GM12878 (cell line): Measurements from ENCODE around the gene PPP4C.

ENCODE experiments used
- CTCF ChIP-seq, 3 experiments: IDR thresholded peaks in 2 of 3; conservative IDR thresholded peaks in 1 of 3; 2 replicates each; pipeline ENCODE4 v1.5.1; 2011; ENCODE audit warnings: low read depth in 3 of 3, low read length in 3 of 3, mild to moderate bottlenecking in 3 of 3, control low read depth in 2 of 3, moderate library complexity in 2 of 3, inconsistent platforms in 1 of 3, mixed read lengths in 1 of 3; ENCODE audit not compliant: control insufficient read depth in 2 of 3, insufficient read depth in 1 of 3; ENCODE audit errors: extremely low read depth in 1 of 3
- EZH2 ChIP-seq: IDR thresholded peaks from 2 replicates; pipeline ENCODE4 v1.6.1; 2012; ENCODE audit warnings: low read depth, mild to moderate bottlenecking, control low read depth, inconsistent platforms, low read length, borderline replicate concordance; ENCODE audit not compliant: control insufficient read depth
- HDAC6 ChIP-seq: fragments of 200-600 bp; sonication (generic); IDR thresholded peaks from one replicate; pipeline ENCODE4 v1.8.0; 2017; ENCODE audit warnings: antibody characterized with exemption; ENCODE audit not compliant: unreplicated experiment
- NFYB ChIP-seq: IDR thresholded peaks from 2 replicates; pipeline ENCODE4 v1.6.1; 2011; ENCODE audit warnings: low read depth, mild to moderate bottlenecking, low read length, improper control_type of control experiment, moderate library complexity; ENCODE audit not compliant: insufficient read depth
- RELB ChIP-seq: fragments of 450-650 bp; IDR thresholded peaks from 2 replicates; pipeline ENCODE4 v1.6.1; 2017; ENCODE audit warnings: low read depth, mild to moderate bottlenecking, moderate library complexity
- SKIL ChIP-seq: fragments of 450-650 bp; IDR thresholded peaks from 2 replicates; pipeline ENCODE4 v1.6.1; 2017; ENCODE audit warnings: mild to moderate bottlenecking, low read depth, inconsistent platforms; ENCODE audit not compliant: poor library complexity, severe bottlenecking
- SMAD1 ChIP-seq: fragments of 450-650 bp; IDR thresholded peaks from 2 replicates; pipeline ENCODE4 v1.6.1; 2018; ENCODE audit warnings: mild to moderate bottlenecking, low read depth; ENCODE audit not compliant: partially characterized antibody
- SMC3 ChIP-seq: IDR thresholded peaks from 2 replicates; pipeline ENCODE4 v1.6.1; 2011; ENCODE audit warnings: low read length, improper control_type of control experiment, borderline replicate concordance
- SREBF2 ChIP-seq: IDR thresholded peaks from 2 replicates; pipeline ENCODE4 v1.6.1; 2012; ENCODE audit warnings: mild to moderate bottlenecking, low read length
- TARDBP ChIP-seq: IDR thresholded peaks from 2 replicates; pipeline ENCODE4 v1.6.1; 2016; ENCODE audit warnings: borderline replicate concordance
- TCF7 ChIP-seq: IDR thresholded peaks from 2 replicates; pipeline ENCODE4 v1.6.1; 2014; ENCODE audit warnings: antibody characterized with exemption, borderline replicate concordance
- YY1 ChIP-seq: IDR thresholded peaks from 2 replicates; pipeline ENCODE4 v1.6.1; 2011; ENCODE audit warnings: low read depth, mild to moderate bottlenecking, low read length
- ZBTB33 ChIP-seq: fragments of 450-650 bp; IDR thresholded peaks from 2 replicates; pipeline ENCODE4 v1.6.1; 2017; ENCODE audit warnings: mild to moderate bottlenecking
- ZBTB40 ChIP-seq: fragments of 450-650 bp; IDR thresholded peaks from 2 replicates; pipeline ENCODE4 v1.6.1; 2016; ENCODE audit warnings: mild to moderate bottlenecking, moderate library complexity, borderline replicate concordance

GRCh38 chr16:30086291-30087140 lies 10.7 kb downstream of the PPP4C start:
- TF ChIP-seq SREBF2 (no peak), TARDBP (no peak), CTCF (IDR thresholded peaks at IDR 0.05 in 2 of 3, conservative IDR thresholded peaks at IDR 0.05 in 1 of 3; ENCODE audit: control insufficient read depth in 2 of 3, extremely low read depth in 1 of 3, insufficient read depth in 1 of 3, low read depth in 3 of 3, low read length in 3 of 3) (no peak), ZBTB33 (no peak), RELB (no peak), SKIL (no peak), EZH2 (no peak), TCF7 (no peak), SMAD1 (no peak), YY1 (no peak), SMC3 (no peak), NFYB (no peak), ZBTB40 (no peak), HDAC6 (no peak)
